Large intestine (tissue), 3 donors: Measurements from ENCODE around the gene TGOLN2. TPM values are rescaled to one million over a fixed set of nuclear protein-coding genes. Genes with fewer than 3 reads are reported as not detected.

Source experiments
- DNase-seq, 2 donors: peaks; one replicate each; pipeline versions ENCODE4 v3.0.0 to v3.0.0-alpha.2; 2013
- H3K27ac ChIP-seq: one replicate; pipeline ENCODE4 v1.5.1; 2013; ENCODE audit warnings: low read length
- H3K27me3 ChIP-seq: 2 replicates; pipeline ENCODE4 v1.6.1; 2013; ENCODE audit warnings: low read length; ENCODE audit not compliant: control insufficient read depth, insufficient read depth
- H3K36me3 ChIP-seq: 2 replicates; pipeline ENCODE4 v1.6.1; 2013; ENCODE audit warnings: low read length; ENCODE audit not compliant: control insufficient read depth, insufficient read depth
- H3K4me1 ChIP-seq: one replicate; pipeline ENCODE4 v1.6.1; 2013; ENCODE audit warnings: low read length; ENCODE audit not compliant: control insufficient read depth, insufficient read depth
- H3K4me3 ChIP-seq: one replicate; pipeline ENCODE4 v1.5.1; 2013; ENCODE audit warnings: low read length
- H3K9me3 ChIP-seq: one replicate; pipeline ENCODE4 v1.6.1; 2013; ENCODE audit warnings: mild to moderate bottlenecking, low read depth, low read length, moderate library complexity; ENCODE audit not compliant: control insufficient read depth
- WGBS: methylation state at CpG from one replicate; pipeline ENCODE4 v1.1.5; 2013; ENCODE audit warnings: low lambda C conversion rate; ENCODE audit not compliant: insufficient coverage; 5-methylcytosine and 5-hydroxymethylcytosine counted together
- polyA plus RNA-seq: library from polyadenylated mRNA; unstranded; fragments of 120-200 nt; gene quantifications from one replicate; pipeline ENCODE4 v1.2.1, GENCODE V29; 2013

The TGOLN2 gene
- polyA plus RNA-seq, 1 donor, result 147 TPM

DNA sequence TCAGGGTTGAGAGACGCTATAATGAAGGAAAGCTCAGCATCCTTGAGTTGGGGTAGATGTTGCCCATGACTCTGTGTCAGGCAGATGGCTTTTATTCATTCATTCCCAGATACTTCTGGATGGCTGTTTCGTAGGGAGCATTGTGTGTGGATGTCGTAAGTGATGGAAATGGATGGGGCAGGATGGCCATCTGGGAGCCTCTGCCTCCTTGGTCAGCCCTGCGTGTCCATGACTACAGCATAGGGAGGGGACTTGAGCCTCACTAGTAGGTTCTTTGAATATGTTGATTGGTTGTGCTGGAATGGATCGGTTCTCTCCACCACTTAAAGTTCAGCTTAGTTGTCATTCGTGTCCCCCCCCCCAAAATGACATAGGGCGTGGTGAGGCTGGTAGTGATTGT lies 44.9 kb downstream of the TGOLN2 start:
- peaks cover 5% of the 10 kb centered on the region for H3K36me3 ChIP-seq
- no CpG with 5 or more reads among the region's 7 CpGs for WGBS
- DNase-seq, result no peak
- no peak overlapping the region for H3K4me3 ChIP-seq
- H3K27me3 ChIP-seq, result no peaks in the 10 kb centered on the region
- no peaks in the 10 kb centered on the region for H3K9me3 ChIP-seq
- H3K4me1 ChIP-seq, result peaks cover 2% of the 10 kb centered on the region
- H3K27ac ChIP-seq, result no peak overlapping the region

DNA sequence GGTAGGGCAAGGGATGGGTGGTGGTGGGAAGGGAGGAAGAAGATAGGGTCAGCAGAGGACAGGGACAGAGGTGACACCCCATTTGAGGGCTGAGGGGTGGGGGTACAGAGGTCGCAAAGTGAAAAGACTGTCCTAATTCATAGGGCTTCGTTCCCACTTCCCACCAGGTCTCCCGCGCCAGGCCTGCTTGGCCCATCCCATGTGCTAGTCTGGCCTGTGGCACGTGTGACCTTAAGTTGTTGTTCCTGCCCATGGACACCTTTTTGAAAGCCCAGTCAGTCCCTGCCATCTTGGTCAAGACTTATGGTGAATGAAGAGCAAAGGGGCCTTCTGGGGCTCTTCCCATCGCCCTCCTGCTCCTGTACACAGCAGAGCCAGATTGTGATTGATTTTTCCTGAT lies 46.2 kb downstream of the TGOLN2 start:
- Histone ChIP-seq H3K4me3 (no peak overlapping the region), H3K9me3 (no peaks in the 10 kb centered on the region), H3K27me3 (no peaks in the 10 kb centered on the region), H3K36me3 (peaks cover 3% of the 10 kb centered on the region), H3K27ac (no peak overlapping the region), H3K4me1 (no peaks in the 10 kb centered on the region)
- no CpG with 5 or more reads among the region's 6 CpGs for WGBS
- no peak for DNase-seq

DNA sequence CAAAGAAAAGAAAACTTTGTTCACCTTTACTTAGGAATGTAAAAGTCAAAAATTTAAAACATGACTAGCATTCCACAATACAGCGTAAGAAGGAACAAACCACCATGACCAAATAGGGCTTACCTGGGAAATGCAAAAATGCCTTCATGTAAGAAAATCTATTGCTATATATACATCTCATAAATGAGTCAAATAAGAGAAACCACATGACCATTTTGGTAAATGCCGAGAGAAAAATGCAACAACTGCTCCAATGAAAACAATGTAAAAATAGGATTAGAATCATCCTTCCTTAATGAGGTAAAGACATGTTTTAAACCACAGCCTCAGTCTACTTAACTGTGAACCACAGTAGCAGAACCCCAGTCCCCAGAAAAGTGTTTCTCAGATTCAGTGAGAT lies 49.4 kb downstream of the TGOLN2 start:
- 100% methylated on average over 1 of the region's 2 CpGs for WGBS
- Histone ChIP-seq H3K27me3 (no peaks in the 10 kb centered on the region), H3K9me3 (no peaks in the 10 kb centered on the region), H3K4me1 (peaks cover 8% of the 10 kb centered on the region), H3K27ac (no peak overlapping the region), H3K4me3 (no peak overlapping the region), H3K36me3 (no peaks in the 10 kb centered on the region)
- DNase-seq, result no peak

DNA sequence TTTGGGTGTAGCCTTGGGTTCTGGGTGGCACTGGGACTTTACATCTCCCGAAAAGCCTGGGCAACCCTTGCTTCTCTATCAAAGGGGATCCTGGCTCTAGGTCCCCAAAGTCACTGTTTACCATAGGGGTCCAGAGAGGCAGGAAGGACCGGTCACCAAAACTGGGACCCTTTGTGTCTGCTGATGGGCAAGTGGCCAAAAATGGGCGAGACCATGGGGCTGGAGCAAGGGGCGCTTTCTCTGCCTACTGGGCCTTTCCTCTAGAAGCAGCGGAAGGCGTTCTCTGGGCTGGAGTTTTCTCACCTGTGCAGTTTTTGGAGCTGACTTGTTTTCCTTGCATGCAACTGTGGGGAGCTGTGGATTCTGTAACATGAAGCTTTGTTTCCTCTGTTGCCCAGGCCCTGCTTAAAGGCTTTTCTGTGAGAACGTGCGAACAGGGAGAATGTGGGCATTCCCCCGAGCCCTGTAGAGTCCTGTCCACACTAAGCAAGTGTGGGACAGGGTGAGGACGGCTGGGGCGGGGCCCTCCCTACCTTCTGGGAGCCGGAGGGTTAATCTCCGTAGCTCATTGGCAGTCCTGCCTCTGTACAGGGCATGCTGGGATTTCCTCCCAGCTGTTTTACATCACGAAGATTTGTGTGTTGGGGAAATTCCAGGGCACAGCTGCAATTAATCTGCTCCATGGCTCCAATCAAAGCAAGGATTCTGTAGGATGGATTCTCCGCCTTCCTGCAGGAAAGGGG lies 50.2 kb downstream of the TGOLN2 start:
- DNase-seq, result peak in 1 of 2 donors; percentile 43
- Histone ChIP-seq H3K4me3 (no peak overlapping the region), H3K27me3 (no peaks in the 10 kb centered on the region), H3K4me1 (peaks cover 8% of the 10 kb centered on the region), H3K27ac (no peak overlapping the region), H3K36me3 (no peaks in the 10 kb centered on the region), H3K9me3 (no peaks in the 10 kb centered on the region)
- no CpG with 5 or more reads among the region's 15 CpGs for WGBS

DNA sequence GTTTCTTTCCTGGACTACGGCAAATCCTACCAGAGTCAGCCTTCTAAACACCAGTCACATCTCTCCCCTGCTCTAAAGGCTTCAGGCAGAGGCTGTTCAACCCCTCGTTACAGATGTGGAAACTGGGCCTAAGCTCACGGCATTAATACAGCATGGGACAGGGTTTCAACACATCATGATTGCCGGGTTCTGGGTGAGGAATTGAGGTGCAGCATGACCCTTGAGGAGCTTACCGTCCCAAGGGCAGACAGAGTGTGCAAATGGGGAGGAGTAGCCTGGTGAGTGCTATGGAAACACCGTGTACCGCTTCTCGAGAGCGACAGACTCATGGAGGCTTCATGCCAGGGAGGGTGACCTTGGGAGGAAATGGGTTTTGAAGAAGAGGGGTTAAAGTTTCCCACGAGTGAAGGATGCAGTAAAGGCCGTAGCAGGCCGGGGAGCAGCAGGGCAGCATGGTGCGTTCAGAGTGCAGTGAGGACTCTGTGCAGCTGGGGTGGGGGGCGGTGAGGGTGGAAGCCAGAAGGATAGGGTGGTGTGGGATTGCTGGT lies 51.1 kb downstream of the TGOLN2 start:
- Histone ChIP-seq H3K36me3 (no peaks in the 10 kb centered on the region), H3K9me3 (no peaks in the 10 kb centered on the region), H3K4me1 (peaks cover 8% of the 10 kb centered on the region), H3K4me3 (no peak overlapping the region), H3K27ac (no peak overlapping the region), H3K27me3 (no peaks in the 10 kb centered on the region)
- whole genome bisulfite sequencing, result 80% methylated on average over 3 of the region's 14 CpGs
- no peak for DNase-seq

DNA sequence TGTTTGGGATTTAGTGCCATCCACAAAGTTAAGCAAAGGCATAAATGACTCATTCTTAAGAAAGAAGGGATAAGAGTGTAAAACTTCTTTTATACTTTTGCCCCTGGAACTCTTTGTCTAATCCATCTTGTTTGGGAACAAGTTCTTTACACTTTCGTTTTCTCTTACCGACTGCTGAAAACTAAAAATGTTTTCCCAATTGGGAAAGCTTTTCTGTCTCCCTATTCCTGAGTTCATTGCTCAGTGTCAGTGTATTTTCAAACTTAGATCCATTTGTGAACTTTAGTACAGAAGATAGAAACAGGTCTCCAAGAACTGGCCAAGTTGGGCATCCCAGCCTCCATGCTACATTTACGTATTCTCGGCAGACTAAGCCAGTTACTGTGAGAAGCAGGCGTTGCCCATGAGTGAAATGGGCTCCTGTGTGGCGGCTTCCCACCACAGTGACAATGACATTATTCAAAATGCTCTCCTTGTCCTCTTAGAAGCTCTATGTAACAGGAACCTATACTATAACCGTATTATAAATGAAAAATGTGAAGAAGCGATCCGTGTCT lies 51.7 kb downstream of the TGOLN2 start:
- Histone ChIP-seq H3K9me3 (no peaks in the 10 kb centered on the region), H3K36me3 (no peaks in the 10 kb centered on the region), H3K27ac (no peak overlapping the region), H3K4me1 (peaks cover 8% of the 10 kb centered on the region), H3K27me3 (no peaks in the 10 kb centered on the region), H3K4me3 (no peak overlapping the region)
- 100% methylated on average over 1 of the region's 9 CpGs for WGBS
- no peak for DNase-seq

DNA sequence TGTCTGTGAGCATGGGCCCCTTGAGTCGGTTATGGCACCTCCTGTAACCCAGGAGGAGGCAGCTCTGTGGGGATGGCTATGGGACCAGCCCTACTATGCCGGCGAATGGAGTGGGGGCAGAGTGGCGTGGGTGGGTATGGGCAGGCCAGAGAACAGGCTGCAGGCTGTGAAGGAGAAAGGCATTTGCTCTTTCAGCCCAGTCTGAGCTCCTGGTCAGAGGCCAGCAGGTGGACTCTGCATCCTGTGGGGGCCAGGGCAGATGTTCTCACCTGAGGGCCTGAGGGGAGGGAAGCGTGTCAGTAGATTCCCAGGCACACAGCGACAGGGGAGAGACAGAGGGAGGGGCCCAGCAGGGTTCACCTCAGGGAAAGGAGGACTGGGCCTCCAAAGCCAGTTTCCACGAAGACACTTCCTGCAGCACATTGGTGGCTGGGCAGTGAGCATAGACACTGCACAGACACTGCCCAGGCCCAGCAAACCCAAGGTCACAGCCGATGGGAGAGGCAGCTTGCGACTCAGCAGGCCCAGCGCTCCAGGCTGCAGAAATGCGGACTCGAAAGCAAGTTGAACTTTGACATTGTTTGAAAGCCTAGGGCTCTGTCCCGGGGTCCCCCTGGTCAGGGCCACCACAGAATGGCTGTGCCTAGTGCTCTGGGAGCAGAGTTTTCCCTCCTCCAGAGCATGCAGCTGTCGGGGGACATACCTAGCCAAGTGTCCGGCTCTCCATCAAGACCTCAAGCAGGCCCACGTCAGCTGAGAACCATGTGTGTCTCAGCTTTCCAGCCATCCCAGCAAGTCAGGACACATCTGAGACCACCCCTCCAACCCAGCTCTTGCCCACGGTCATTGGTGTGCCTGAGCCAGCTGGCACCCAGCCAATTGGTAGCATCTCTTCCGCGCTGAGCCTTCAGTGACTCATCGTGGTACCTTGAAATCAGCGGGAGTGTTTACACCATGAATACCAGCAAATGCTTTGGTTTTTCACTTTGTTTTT lies 53.8 kb downstream of the TGOLN2 start:
- H3K27me3 ChIP-seq, result no peaks in the 10 kb centered on the region
- H3K4me3 ChIP-seq, result no peak overlapping the region
- H3K27ac ChIP-seq, result no peak overlapping the region
- DNase-seq, result peak; percentile 48 to 64
- no CpG with 5 or more reads among the region's 21 CpGs for WGBS
- no peaks in the 10 kb centered on the region for H3K36me3 ChIP-seq
- no peaks in the 10 kb centered on the region for H3K9me3 ChIP-seq
- H3K4me1 ChIP-seq, result peaks cover 8% of the 10 kb centered on the region

DNA sequence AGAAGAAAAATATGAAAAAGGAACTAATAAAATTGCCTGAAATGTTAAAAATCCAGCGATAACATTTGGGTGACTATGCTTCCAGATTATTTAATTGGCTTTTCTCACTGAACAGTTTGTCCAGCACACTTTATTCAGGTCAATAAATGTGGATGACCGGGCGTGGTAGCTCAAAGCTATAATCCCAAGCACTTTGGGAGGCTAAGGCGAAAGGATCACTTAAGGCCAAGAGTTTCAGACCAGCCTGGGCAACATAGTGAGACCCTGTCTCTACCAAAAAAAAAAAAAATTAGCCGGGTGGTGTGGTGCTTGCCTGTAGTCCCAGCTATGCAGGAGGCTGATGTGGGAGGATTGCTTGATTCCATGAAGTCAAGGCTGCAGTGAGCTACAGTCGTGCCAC lies 55.4 kb downstream of the TGOLN2 start:
- Histone ChIP-seq H3K27ac (no peak overlapping the region), H3K4me1 (peaks cover 8% of the 10 kb centered on the region), H3K36me3 (no peaks in the 10 kb centered on the region), H3K4me3 (no peak overlapping the region), H3K9me3 (no peaks in the 10 kb centered on the region), H3K27me3 (no peaks in the 10 kb centered on the region)
- no peak for DNase-seq
- 100% methylated on average over 1 of the region's 6 CpGs for WGBS

DNA sequence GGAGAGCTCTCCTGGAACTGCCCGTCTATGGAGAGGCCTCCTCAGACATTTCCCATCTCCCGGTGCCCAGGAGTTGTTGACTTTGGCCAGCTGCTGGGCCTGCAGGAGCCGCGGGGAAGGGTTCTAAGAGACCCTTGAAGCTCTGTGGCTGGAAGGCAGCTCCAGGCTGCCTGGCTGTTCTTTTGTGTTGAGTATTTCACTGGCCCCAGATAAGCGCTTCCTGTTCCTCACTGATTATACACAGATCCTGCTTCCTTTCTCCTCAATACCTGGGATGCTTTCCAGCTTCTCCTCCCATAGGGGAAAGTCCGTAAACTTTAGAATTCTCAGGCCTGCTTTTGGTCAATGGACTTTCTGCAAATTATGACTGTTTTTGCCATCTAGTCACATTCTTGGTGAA lies 57.8 kb downstream of the TGOLN2 start:
- H3K4me3 ChIP-seq, result no peak overlapping the region
- H3K27ac ChIP-seq, result no peak overlapping the region
- no peak for DNase-seq
- H3K36me3 ChIP-seq, result no peaks in the 10 kb centered on the region
- no peaks in the 10 kb centered on the region for H3K9me3 ChIP-seq
- WGBS, result no CpG with 5 or more reads among the region's 6 CpGs
- H3K4me1 ChIP-seq, result peaks cover 12% of the 10 kb centered on the region
- no peaks in the 10 kb centered on the region for H3K27me3 ChIP-seq
